Tibial nerve (tissue), 4 donors: ENCODE data around the gene IDH3G. TPM values are rescaled to one million over a fixed set of nuclear protein-coding genes. Genes with fewer than 3 reads are reported as not detected.
A peak's percentile ranks its signal among the peaks of the same experiment; 100 is the strongest.
"Not testable (repeated sequence)": the region's sequence is repeated elsewhere in the genome, so short reads cannot be mapped to it uniquely, and the experiment has no call there.

ENCODE experiments used
- DNase-seq, 2 donors: peaks; one replicate each; pipeline ENCODE4 v3.0.0-alpha.2; 2019; ENCODE audit warnings: low spot score in 2 of 2
- H3K27ac ChIP-seq, 4 donors: fragments of 200-600 bp; sonication (generic) in 3 of 4; one replicate each; pipeline ENCODE4 v1.5.1; 2017 to 2019; ENCODE audit warnings: mild to moderate bottlenecking in 1 of 4
- H3K27me3 ChIP-seq, 2 donors: fragments of 200-600 bp; sonication (generic) in 1 of 2; one replicate each; pipeline versions ENCODE4 v1.5.1 to v1.6.0; 2017 to 2019
- H3K36me3 ChIP-seq, 3 donors: fragments of 200-600 bp; sonication (generic); one replicate each; pipeline ENCODE4 v1.5.1; 2018 to 2019
- H3K4me1 ChIP-seq, 4 donors: fragments of 200-600 bp; sonication (generic) in 3 of 4; one replicate each; pipeline ENCODE4 v1.5.1; 2017 to 2019
- H3K4me3 ChIP-seq, 4 donors: fragments of 200-600 bp; sonication (generic) in 3 of 4; one replicate each; pipeline ENCODE4 v1.5.1; 2017 to 2019; ENCODE audit warnings: mild to moderate bottlenecking in 1 of 4, moderate library complexity in 1 of 4
- H3K9me3 ChIP-seq, 4 donors: fragments of 200-600 bp; sonication (generic) in 3 of 4; one replicate each; pipeline ENCODE4 v1.5.1; 2017 to 2019
- CTCF ChIP-seq, 5 experiments: fragments of 200-600 bp in 3 of 5; fragments of 450-650 bp in 2 of 5; sonication (generic) in 3 of 5; IDR thresholded peaks; one replicate each; pipeline ENCODE4 v1.5.1; 2016 to 2019; ENCODE audit warnings: antibody characterized with exemption in 5 of 5, mild to moderate bottlenecking in 3 of 5, moderate library complexity in 2 of 5
- EP300 ChIP-seq, 2 donors: sonication (generic); formaldehyde crosslinking; IDR thresholded peaks; one replicate each; pipeline ENCODE4 v1.6.1; 2017; ENCODE audit warnings: antibody characterized with exemption in 2 of 2, mild to moderate bottlenecking in 1 of 2
- POLR2A ChIP-seq, 2 donors: fragments of 450-650 bp; IDR thresholded peaks; one replicate each; pipeline ENCODE4 v1.6.1; 2017; ENCODE audit warnings: antibody characterized with exemption in 2 of 2, mild to moderate bottlenecking in 2 of 2, moderate library complexity in 2 of 2
- WGBS, 2 donors: methylation state at CpG; one replicate each; pipeline ENCODE4 v1.1.5; 2018; 5-methylcytosine and 5-hydroxymethylcytosine counted together
- total RNA-seq, 4 donors: library from RNA; depleted of rRNA; stranded (reverse); fragments of >200 nt; gene quantifications; one replicate each; pipeline ENCODE4 v1.1.0, GENCODE V29; 2016

Gene IDH3G
- total RNA-seq, 4 donors from 2014 or later, result 48.9 to 101 (median 83.2) TPM

- no peak overlapping the region for H3K27ac ChIP-seq
- H3K4me3 ChIP-seq, result no peak overlapping the region
- 88 to 100% methylated on average over 3 of the region's 3 CpGs for WGBS, 2 donors
- no peak for TF ChIP-seq POLR2A (IDR thresholded peaks at IDR 0.05)
- no peak for TF ChIP-seq CTCF (IDR thresholded peaks at IDR 0.05)
- TF ChIP-seq EP300 (IDR thresholded peaks at IDR 0.05), result no peak
- peaks cover 0 to 17% (median 4%) of the 10 kb centered on the region in 4 donors for H3K4me1 ChIP-seq
- H3K9me3 ChIP-seq, result no peaks in the 10 kb centered on the region
- no peaks in the 10 kb centered on the region for H3K27me3 ChIP-seq
- DNase-seq, result no peak
- H3K36me3 ChIP-seq, result no peaks in the 10 kb centered on the region
Observed at GRCh38 chrX:153746359-153746758, 47.8 kb downstream of the IDH3G start.

GRCh38 chrX:153745067-153745433 is 49.1 kb downstream of the IDH3G start:
- not testable (repeated sequence) for DNase-seq, H3K4me3 ChIP-seq, H3K36me3 ChIP-seq, H3K9me3 ChIP-seq, H3K27me3 ChIP-seq
- 12 to 74% methylated on average over 6 to 12 of the region's 12 CpGs for WGBS, 2 donors
- peak overlapping the region in 1 of 4 donors; percentile 81 for H3K27ac ChIP-seq
- peaks cover 0 to 17% (median 4%) of the 10 kb centered on the region in 4 donors for H3K4me1 ChIP-seq

DNA sequence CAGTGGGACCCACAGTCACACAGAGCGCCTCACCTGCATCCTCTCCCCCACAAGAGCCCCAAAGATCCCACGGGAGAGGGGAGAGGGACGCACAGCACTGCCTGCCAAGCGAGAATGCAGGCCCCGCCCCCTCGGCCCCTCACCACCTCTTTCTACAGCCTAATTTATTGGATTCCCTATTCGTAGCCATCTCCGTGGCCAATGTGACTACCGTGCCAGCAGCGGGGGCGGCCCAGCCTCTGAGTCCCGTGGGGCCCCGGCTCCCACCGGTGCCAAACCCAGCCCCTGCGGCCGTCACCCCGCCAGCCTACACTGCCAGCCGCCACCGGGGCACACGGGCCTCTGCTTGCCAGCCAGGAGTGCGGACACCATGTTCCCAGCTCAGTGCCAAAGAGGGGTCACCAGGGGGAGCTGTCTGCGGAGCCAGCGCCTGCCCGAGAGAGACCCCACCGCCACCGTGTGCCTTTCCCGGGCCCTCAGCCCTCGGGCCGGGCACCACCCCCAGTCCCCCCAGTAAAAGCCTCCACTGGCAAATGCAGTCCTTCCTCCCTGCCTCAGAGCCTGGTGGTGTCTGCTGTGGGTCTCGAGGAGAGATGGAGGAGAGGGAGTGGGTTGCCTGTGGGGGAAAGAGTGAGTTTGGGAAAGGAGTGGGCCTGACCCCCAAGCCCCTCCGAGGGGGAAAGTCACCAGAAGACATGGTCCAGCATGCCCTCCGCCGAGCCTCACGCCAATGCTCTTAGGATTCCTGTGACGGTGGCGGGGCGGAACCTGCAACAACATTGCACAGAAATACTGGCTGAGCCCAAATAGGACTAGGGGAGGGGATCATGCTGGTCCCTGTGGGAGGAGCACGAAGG is 49.7 kb downstream of the IDH3G start:
- Histone ChIP-seq H3K4me1 (peaks cover 0 to 17% (median 4%) of the 10 kb centered on the region in 4 donors), H3K4me3 (peak overlapping the region in 3 of 4 donors; percentile 9 to 23 (median 15)), H3K27me3 (no peaks in the 10 kb centered on the region), H3K27ac (peak overlapping the region; percentile 30 to 81 (median 56)), H3K36me3 (peaks cover 0 to 5% (median 0%) of the 10 kb centered on the region in 3 donors), H3K9me3 (no peaks in the 10 kb centered on the region)
- peak in 1 of 5 experiments; percentile 9 for TF ChIP-seq CTCF (IDR thresholded peaks at IDR 0.05)
- no peak for TF ChIP-seq EP300 (IDR thresholded peaks at IDR 0.05)
- DNase-seq, result no peak
- WGBS, 2 donors, result 7 to 41% methylated on average over 17 to 18 of the region's 38 CpGs

GRCh38 chrX:153743468-153744209 is 50.5 kb downstream of the IDH3G start:
- DNase-seq, result peak; percentile 73 to 77
- Histone ChIP-seq H3K27ac (peak overlapping the region; percentile 30 to 81 (median 56)), H3K4me3 (peak overlapping the region in 3 of 4 donors; percentile 9 to 23 (median 15)), H3K4me1 (peaks cover 0 to 17% (median 4%) of the 10 kb centered on the region in 4 donors)
- 42 to 100% methylated on average over 1 to 35 of the region's 35 CpGs for WGBS, 2 donors
- not testable (repeated sequence) for H3K9me3 ChIP-seq, H3K27me3 ChIP-seq, H3K36me3 ChIP-seq

GRCh38 chrX:153742796-153743467 is 51.2 kb downstream of the IDH3G start:
- H3K4me3 ChIP-seq, H3K36me3 ChIP-seq, DNase-seq, H3K27me3 ChIP-seq, H3K9me3 ChIP-seq: not testable (repeated sequence)
- Histone ChIP-seq H3K27ac (peak overlapping the region in 2 of 4 donors; percentile 45 to 52), H3K4me1 (peaks cover 0 to 17% (median 4%) of the 10 kb centered on the region in 4 donors)
- WGBS, 2 donors, result 66 to 80% methylated on average over 2 to 23 of the region's 32 CpGs

DNA sequence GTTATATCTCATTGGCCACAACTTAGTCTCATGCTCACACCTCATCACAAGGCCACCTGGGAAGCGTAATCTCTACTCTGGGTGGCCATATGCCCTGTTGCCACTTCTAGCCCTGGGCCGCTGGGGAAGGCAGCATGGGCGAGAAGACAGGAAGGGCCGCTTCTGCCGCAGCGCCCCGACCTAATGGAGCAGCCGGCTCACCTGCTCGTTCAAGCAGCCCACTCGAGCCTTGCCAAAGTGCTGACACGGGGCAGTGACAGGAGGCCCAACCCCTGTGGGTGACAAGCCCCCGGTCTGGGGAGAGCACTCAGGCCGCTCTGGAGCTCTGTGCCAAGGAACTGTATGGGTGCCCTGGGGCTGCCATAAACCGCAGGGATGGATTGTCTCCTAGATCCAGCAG is 52.1 kb downstream of the IDH3G start:
- WGBS, 2 donors, result 92 to 98% methylated on average over 8 to 9 of the region's 14 CpGs
- DNase-seq, H3K27me3 ChIP-seq, H3K9me3 ChIP-seq, H3K27ac ChIP-seq, H3K4me3 ChIP-seq: not testable (repeated sequence)
- peaks cover 0 to 17% (median 4%) of the 10 kb centered on the region in 4 donors for H3K4me1 ChIP-seq
- H3K36me3 ChIP-seq, result peaks cover 0 to 11% (median 0%) of the 10 kb centered on the region in 3 donors
